ENCODE measurements around the gene GRHL1. TPM values are rescaled to one million over a fixed set of nuclear protein-coding genes. Genes with fewer than 3 reads are reported as not detected.

The GRHL1 gene
- total and polyA plus RNA-seq, 9 of the 15 experiments (the other 6 are each of a cell fraction or from before 2014, with no cell fraction given) = 1.7 to 6.1 (median 4.7) TPM

GRCh38 chr2:9909106-9909505 is 42.4 kb upstream of the GRHL1 start:
- ATAC-seq = no peak; the same call in 2 of the 3 replicates
- ChIA-PET CTCF (ENCODE audit: low intra/inter-chr PET ratio) (no interaction called here), POLR2A (interaction anchor here (0.9 to 2.5 kb wide), 3 partner anchors 9 to 33 kb away, joined by 3 to 7 read pairs (median 4); no protein-coding TSS in a partner anchor)
- H3K9me1 ChIP-seq (ENCODE audit: control insufficient read depth, insufficient read depth, low read length) = no peaks in the 10 kb centered on the region
- peaks cover 0 to 3% of the 10 kb centered on the region in 2 experiments; a peak in 2 of 5 replicates for H3K4me1 ChIP-seq (replicated peaks in 1 of 2; ENCODE audit: control insufficient read depth in 2 of 2, insufficient read depth in 2 of 2, low read length in 2 of 2)
- 18% methylated on average over 2 of the region's 2 CpGs for WGBS (ENCODE audit: insufficient coverage, low coverage, missing lambda C conversion rate)
- no peaks in the 10 kb centered on the region for H3K79me2 ChIP-seq (ENCODE audit: control insufficient read depth, insufficient read depth, low read length)
- TF ChIP-seq ZBTB40 (IDR thresholded peaks at IDR 0.05) (no peak), ZBTB40 (CRISPR knock-in tag; IDR thresholded peaks at IDR 0.05) (no peak), ZBED1 (IDR thresholded peaks at IDR 0.05) (no peak), HNRNPK (IDR thresholded peaks at IDR 0.05; ENCODE audit: low read depth, low read length, poor library complexity, severe bottlenecking) (no peak), ZNF121 (CRISPR knock-in tag; conservative IDR thresholded peaks at IDR 0.05) (no peak), SREBF1 (IDR thresholded peaks at IDR 0.05; ENCODE audit: borderline replicate concordance, low read depth, low read length) (no peak), HNRNPUL1 (IDR thresholded peaks at IDR 0.05; ENCODE audit: low read length) (no peak), FOXM1 (IDR thresholded peaks at IDR 0.05; ENCODE audit: low read depth) (no peak), FOXM1 (CRISPR knock-in tag; IDR thresholded peaks at IDR 0.05; ENCODE audit: low read depth) (no peak)
- H3K9me3 ChIP-seq (replicated peaks; ENCODE audit: control insufficient read depth, insufficient read depth, low read depth, low read length) = no peaks in the 10 kb centered on the region
- H3K36me3 ChIP-seq (ENCODE audit: control insufficient read depth, insufficient read depth, low read length) = peaks cover 23% of the 10 kb centered on the region; the same call in 2 of the 3 replicates
- no peak overlapping the region for H3K4me2 ChIP-seq (ENCODE audit: insufficient read depth, low read length)
- BruUV-seq (replicated peaks) = no TSS peak
- H3K4me3 ChIP-seq = no peak overlapping the region
- no peak for DNase-seq (ENCODE audit: extremely low read depth in 1 of 4, low spot score in 3 of 4)
- H2AFZ ChIP-seq (ENCODE audit: low read depth, low read length) = no peak overlapping the region
- no peaks in the 10 kb centered on the region for H4K20me1 ChIP-seq (replicated peaks; ENCODE audit: control insufficient read depth, insufficient read depth, low read length)
- intact Hi-C loops (cut with micrococcal nuclease) (no loop called here), in situ Hi-C loops (cut with MboI) (no loop called here)
- no peaks in the 10 kb centered on the region for H3K27me3 ChIP-seq (ENCODE audit: control insufficient read depth in 2 of 2, insufficient read depth in 2 of 2, low read length in 2 of 2)
- no peak overlapping the region for H3K27ac ChIP-seq (ENCODE audit: extremely low read depth, low read depth, low read length)
- H3K9ac ChIP-seq (ENCODE audit: insufficient read depth in 1 of 2, low read depth in 2 of 2, low read length in 2 of 2) = no peak overlapping the region
- FAIRE-seq = no peak

Data from K562 (cell line).